Measurements from ENCODE around the gene SPAG17. TPM values are rescaled to one million over a fixed set of nuclear protein-coding genes. Genes with fewer than 3 reads are reported as not detected.
A peak's percentile ranks its signal among the peaks of the same experiment; 100 is the strongest.
"Not testable (repeated sequence)": the region's sequence is repeated elsewhere in the genome, so short reads cannot be mapped to it uniquely, and the experiment has no call there.

Gene SPAG17
- total and polyA plus RNA-seq, 4 donors, result 11.7 to 35.5 (median 15.0) TPM

DNA sequence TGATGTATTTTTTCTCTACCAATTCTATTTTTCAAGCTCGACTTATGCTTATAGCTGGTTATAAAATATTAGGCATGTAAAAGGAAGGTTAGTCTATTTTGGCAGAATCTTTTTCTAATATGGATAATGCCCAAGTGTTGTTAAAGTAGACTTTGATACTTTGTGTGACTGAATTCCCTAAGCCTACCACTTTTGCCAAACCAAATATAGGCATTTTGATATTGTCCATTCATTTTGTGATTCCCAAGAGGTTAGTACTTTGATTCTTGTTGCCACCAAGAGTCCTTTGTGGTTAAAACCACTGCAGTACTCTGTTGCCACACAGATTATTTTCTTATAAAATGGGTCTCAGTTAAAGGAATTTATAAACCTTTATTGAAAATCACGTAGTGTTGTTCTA lies 251.3 kb downstream of the SPAG17 start:
- Histone ChIP-seq H3K9me3 (ENCODE audit: control insufficient read depth, insufficient read depth, low read length) (no peaks in the 10 kb centered on the region), H3K27ac (ENCODE audit: low read depth, low read length) (no peak overlapping the region), H3K36me3 (ENCODE audit: control insufficient read depth, insufficient read depth, low read length) (no peaks in the 10 kb centered on the region), H3K4me1 (ENCODE audit: control insufficient read depth, insufficient read depth, low read length) (peaks cover 4% of the 10 kb centered on the region), H3K27me3 (ENCODE audit: control insufficient read depth, insufficient read depth, low read length) (no peaks in the 10 kb centered on the region), H3K4me3 (ENCODE audit: low read depth, low read length) (no peak overlapping the region)
- WGBS (ENCODE audit: insufficient coverage), result no CpG with 5 or more reads among the region's 2 CpGs
- DNase-seq (ENCODE audit: low read depth in 4 of 6, low spot score in 6 of 6), result no peak

DNA sequence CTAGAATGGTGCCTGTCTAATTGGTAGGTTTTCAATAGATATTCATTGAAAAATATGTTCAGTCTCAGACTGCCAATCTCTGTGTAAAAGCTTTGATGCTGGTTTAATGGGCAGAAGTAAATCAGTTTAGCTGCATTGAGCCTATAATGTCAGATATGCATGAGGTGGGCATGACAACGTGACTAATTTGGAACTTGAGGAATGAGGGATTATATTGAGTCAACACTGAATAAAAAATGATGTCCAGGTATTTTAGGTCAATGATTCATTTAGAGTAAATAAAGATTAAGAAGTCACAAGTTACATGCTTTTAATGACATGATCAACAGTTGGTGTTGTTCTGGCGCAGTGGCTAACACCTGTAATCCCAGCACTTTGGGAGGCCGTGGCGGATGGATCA lies 252.5 kb downstream of the SPAG17 start:
- H3K27ac ChIP-seq (ENCODE audit: low read depth, low read length), result no peak overlapping the region
- DNase-seq (ENCODE audit: low read depth in 4 of 6, low spot score in 6 of 6), result no peak
- peaks cover 4% of the 10 kb centered on the region for H3K4me1 ChIP-seq (ENCODE audit: control insufficient read depth, insufficient read depth, low read length)
- 100% methylated on average over 2 of the region's 4 CpGs for WGBS (ENCODE audit: insufficient coverage)
- H3K4me3 ChIP-seq (ENCODE audit: low read depth, low read length), result no peak overlapping the region
- H3K27me3 ChIP-seq (ENCODE audit: control insufficient read depth, insufficient read depth, low read length), result no peaks in the 10 kb centered on the region
- H3K9me3 ChIP-seq (ENCODE audit: control insufficient read depth, insufficient read depth, low read length), result no peaks in the 10 kb centered on the region
- H3K36me3 ChIP-seq (ENCODE audit: control insufficient read depth, insufficient read depth, low read length), result no peaks in the 10 kb centered on the region

DNA sequence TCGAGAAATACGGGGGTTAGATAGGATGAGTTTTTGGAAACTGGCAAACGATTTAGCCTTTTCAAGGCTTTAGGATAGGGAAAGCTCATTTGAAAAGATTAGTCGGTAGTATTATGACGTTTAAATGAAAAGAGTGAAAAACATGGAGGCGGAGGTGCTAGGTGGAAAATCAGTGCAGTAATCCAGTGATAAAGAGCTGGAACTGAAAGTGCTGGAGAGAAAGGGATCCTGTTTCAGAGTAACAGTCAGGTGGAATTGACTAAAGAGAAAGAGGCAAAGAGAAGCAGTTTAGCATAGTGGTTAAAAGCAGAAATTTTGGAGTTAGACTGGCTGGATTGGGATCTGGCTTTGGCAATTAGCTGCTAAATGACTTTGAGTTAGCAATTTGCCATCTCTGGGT lies 254.5 kb downstream of the SPAG17 start:
- WGBS (ENCODE audit: insufficient coverage), result 7% methylated on average over 6 of the region's 6 CpGs
- Histone ChIP-seq H3K36me3 (ENCODE audit: control insufficient read depth, insufficient read depth, low read length) (no peaks in the 10 kb centered on the region), H3K27me3 (ENCODE audit: control insufficient read depth, insufficient read depth, low read length) (no peaks in the 10 kb centered on the region), H3K4me1 (ENCODE audit: control insufficient read depth, insufficient read depth, low read length) (peaks cover 4% of the 10 kb centered on the region), H3K9me3 (ENCODE audit: control insufficient read depth, insufficient read depth, low read length) (no peaks in the 10 kb centered on the region), H3K27ac (ENCODE audit: low read depth, low read length) (no peak overlapping the region), H3K4me3 (ENCODE audit: low read depth, low read length) (peak overlapping the region; percentile 88)
- DNase-seq (ENCODE audit: low read depth in 4 of 6, low spot score in 6 of 6), result no peak

DNA sequence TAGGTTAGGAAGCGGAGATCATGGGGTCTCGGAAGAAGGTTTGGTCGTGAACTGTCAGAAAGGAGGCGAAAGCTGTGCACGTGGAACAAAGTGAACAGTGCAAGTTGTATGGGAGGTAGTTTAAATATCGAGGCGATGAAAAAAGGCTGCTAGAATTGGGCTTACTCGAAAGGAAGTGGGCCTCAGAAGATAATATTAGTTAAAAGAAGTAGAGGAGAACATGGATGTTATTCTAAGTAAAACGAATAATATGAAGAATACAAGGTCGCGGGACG lies 254.9 kb downstream of the SPAG17 start:
- Histone ChIP-seq H3K27ac (ENCODE audit: low read depth, low read length) (peak overlapping the region; percentile 36), H3K36me3 (ENCODE audit: control insufficient read depth, insufficient read depth, low read length) (no peaks in the 10 kb centered on the region), H3K4me3 (ENCODE audit: low read depth, low read length) (peak overlapping the region; percentile 88), H3K9me3 (ENCODE audit: control insufficient read depth, insufficient read depth, low read length) (no peaks in the 10 kb centered on the region), H3K27me3 (ENCODE audit: control insufficient read depth, insufficient read depth, low read length) (no peaks in the 10 kb centered on the region), H3K4me1 (ENCODE audit: control insufficient read depth, insufficient read depth, low read length) (peaks cover 4% of the 10 kb centered on the region)
- DNase-seq (ENCODE audit: low read depth in 4 of 6, low spot score in 6 of 6), result no peak
- WGBS (ENCODE audit: insufficient coverage), result 1% methylated on average over 12 of the region's 12 CpGs

DNA sequence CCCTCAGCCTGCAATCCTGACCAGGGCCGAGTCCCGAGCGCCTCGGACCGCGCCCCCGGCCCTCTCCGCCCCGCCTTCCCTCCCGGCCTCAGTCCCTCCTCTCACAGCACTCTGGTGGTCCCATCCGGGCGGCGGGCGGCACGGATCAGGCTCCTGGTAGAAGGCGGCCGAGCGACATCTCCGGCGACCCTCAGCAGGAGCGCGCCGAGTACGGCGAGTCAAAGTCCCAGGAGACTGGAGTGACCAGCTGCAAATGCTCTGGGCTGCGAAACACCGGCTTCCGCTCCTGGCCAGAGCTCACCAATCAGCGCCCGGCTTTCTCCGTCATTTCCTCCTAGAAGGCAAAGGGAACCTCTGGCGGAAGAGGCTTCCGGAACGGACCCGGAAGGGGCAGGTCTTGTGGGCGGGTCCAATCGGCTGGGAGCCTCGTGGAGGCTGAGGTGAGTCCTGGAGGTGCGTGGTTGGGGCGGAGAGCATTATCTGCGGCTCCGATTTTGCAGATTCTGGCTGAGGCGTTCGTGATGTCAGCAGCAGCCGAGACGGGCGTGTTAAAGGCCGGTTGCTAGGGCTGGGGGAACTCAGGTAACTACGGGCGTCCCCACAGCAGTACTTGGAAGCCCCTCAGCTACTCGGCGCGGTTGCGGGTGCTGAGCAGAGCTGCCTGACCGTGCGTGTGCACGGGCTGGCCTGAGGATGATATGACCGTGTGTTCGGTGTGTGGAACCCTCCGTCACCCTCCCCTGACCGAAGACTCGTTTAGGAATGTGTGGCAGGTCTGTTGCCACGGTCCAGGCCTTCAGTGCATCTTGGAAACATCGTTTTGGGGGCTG lies 255.5 kb downstream of the SPAG17 start, which contains the start of the genes GDAP2 and WDR3:
TSS of gene GDAP2 (minus strand) at position 279 of the 830 bp plus-strand sequence. CDS start 9,264 bp downstream, outside the sequence.
TSS of gene WDR3 (plus strand) at position 397 of the 830 bp plus-strand sequence. CDS start 3,581 bp downstream, outside the sequence.
- no peaks in the 10 kb centered on the region for H3K36me3 ChIP-seq (ENCODE audit: control insufficient read depth, insufficient read depth, low read length)
- no peaks in the 10 kb centered on the region for H3K27me3 ChIP-seq (ENCODE audit: control insufficient read depth, insufficient read depth, low read length)
- H3K9me3 ChIP-seq (ENCODE audit: control insufficient read depth, insufficient read depth, low read length), result no peaks in the 10 kb centered on the region
- under 1% methylated on average over 64 of the region's 64 CpGs for WGBS (ENCODE audit: insufficient coverage)
- H3K4me1 ChIP-seq (ENCODE audit: control insufficient read depth, insufficient read depth, low read length), result peaks cover 4% of the 10 kb centered on the region
- peak within 1 kb of the TSS; percentile 88 for H3K4me3 ChIP-seq (ENCODE audit: low read depth, low read length)
- peak within 1 kb of the TSS; percentile 83 for H3K27ac ChIP-seq (ENCODE audit: low read depth, low read length)
- peak; percentile 87 to 99 (median 96) for DNase-seq (ENCODE audit: low read depth in 4 of 6, low spot score in 6 of 6)

DNA sequence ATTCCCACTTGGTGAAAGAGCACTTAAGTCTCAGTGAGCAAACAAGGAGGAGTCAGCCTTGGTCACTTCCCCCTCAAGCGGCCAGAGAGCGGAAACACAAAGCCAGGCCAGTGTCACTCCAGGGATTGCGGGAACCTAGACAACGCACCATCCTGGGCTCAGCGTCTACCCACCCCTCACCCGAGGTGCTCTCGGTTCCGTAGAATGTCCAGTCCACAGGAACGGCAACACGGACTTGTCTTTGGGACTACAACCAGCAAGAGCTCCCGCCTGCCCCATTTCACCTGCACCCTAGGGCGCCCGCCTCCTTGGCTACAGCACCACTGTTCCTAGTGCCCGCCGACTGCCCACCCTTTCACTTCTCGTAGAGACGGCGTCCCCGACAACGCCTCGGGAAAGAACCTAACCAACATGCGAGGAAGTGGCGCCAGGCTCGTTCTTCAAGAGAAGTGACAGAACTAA lies 256.1 kb downstream of the SPAG17 start:
- no peaks in the 10 kb centered on the region for H3K27me3 ChIP-seq (ENCODE audit: control insufficient read depth, insufficient read depth, low read length)
- under 1% methylated on average over 24 of the region's 24 CpGs for WGBS (ENCODE audit: insufficient coverage)

DNA sequence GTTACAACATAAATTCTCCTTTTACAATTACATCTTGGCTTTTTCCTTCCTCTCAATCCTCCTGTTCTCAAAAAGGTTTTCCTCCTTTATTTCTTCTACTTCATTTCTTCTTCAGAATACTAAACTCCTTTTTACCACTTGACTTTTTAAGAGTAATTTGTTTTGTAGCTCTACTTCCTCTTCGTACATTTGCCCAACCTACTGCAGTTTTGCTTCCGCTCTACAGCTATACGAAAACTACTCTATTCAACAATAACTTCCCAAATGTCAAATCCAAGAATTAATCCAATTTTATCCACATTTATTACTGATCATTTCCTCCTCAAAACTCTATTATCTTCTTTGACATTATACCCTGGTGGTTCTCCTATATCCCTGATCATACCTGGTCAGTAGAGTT lies 259.0 kb downstream of the SPAG17 start:
- H3K27me3 ChIP-seq (ENCODE audit: control insufficient read depth, insufficient read depth, low read length), result no peaks in the 10 kb centered on the region
- H3K27ac ChIP-seq (ENCODE audit: low read depth, low read length), result no peak overlapping the region
- H3K9me3 ChIP-seq (ENCODE audit: control insufficient read depth, insufficient read depth, low read length), result no peaks in the 10 kb centered on the region
- no peak for DNase-seq (ENCODE audit: low read depth in 4 of 6, low spot score in 6 of 6)
- H3K36me3 ChIP-seq (ENCODE audit: control insufficient read depth, insufficient read depth, low read length), result no peaks in the 10 kb centered on the region
- no peak overlapping the region for H3K4me3 ChIP-seq (ENCODE audit: low read depth, low read length)
- H3K4me1 ChIP-seq (ENCODE audit: control insufficient read depth, insufficient read depth, low read length), result peaks cover 3% of the 10 kb centered on the region
- 96% methylated on average over 3 of the region's 3 CpGs for WGBS (ENCODE audit: insufficient coverage)

More for the DNA sequence above, 256.1 kb downstream of the SPAG17 start:
- Histone ChIP-seq H3K4me1 (ENCODE audit: control insufficient read depth, insufficient read depth, low read length) (peaks cover 4% of the 10 kb centered on the region), H3K4me3 (ENCODE audit: low read depth, low read length) (peak overlapping the region; percentile 88), H3K36me3 (ENCODE audit: control insufficient read depth, insufficient read depth, low read length) (no peaks in the 10 kb centered on the region), H3K9me3 (ENCODE audit: control insufficient read depth, insufficient read depth, low read length) (no peaks in the 10 kb centered on the region), H3K27ac (ENCODE audit: low read depth, low read length) (peak overlapping the region; percentile 83)
- DNase-seq (ENCODE audit: low read depth in 4 of 6, low spot score in 6 of 6), result peak in 5 of 6 donors; percentile 18 to 80 (median 33)

DNA sequence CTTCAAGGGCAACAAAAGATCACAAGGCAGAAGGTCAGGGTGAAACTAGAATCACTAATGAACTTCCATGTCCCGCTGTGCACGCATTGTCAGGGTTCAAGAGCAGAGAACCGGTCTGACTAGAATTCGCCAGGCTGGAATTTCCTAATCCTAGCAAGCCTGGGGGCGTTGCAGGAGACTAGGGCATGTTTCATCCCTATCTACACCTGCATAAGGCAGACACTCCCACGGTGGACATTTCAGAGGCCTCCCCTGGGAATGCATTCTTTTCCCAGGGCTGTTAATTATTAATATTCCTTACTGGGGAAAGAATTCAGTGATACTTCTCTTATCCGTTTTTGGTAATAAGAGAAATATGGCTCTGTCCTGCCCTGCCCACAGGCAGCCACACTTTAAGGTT lies 262.3 kb downstream of the SPAG17 start:
- DNase-seq (ENCODE audit: low read depth in 4 of 6, low spot score in 6 of 6); H3K27me3 ChIP-seq (ENCODE audit: control insufficient read depth, insufficient read depth, low read length); H3K4me3 ChIP-seq (ENCODE audit: low read depth, low read length); H3K9me3 ChIP-seq (ENCODE audit: control insufficient read depth, insufficient read depth, low read length); H3K27ac ChIP-seq (ENCODE audit: low read depth, low read length); H3K36me3 ChIP-seq (ENCODE audit: control insufficient read depth, insufficient read depth, low read length); H3K4me1 ChIP-seq (ENCODE audit: control insufficient read depth, insufficient read depth, low read length): not testable (repeated sequence)
- 92% methylated on average over 4 of the region's 7 CpGs for WGBS (ENCODE audit: insufficient coverage)

DNA sequence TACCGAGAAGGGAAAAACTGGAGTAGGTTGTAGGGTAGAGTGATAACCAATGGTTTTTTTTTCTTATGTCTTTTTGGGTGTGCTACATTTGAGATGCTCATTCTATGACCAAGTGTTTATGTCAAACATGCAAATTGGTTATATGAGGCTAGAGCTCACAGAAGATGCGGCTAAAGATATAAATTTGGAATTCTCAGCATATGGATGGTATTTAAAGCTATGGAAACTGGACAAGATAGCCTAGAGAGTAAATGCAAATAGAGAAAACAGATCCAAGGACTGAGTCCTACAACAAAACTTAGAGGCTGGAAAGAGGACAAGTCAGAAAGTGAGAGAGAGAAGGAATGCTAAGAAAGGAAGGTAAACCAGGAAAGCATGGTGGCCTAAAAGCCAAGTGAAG lies 263.0 kb downstream of the SPAG17 start:
- Histone ChIP-seq H3K4me3 (ENCODE audit: low read depth, low read length) (no peak overlapping the region), H3K27me3 (ENCODE audit: control insufficient read depth, insufficient read depth, low read length) (no peaks in the 10 kb centered on the region), H3K4me1 (ENCODE audit: control insufficient read depth, insufficient read depth, low read length) (no peaks in the 10 kb centered on the region), H3K9me3 (ENCODE audit: control insufficient read depth, insufficient read depth, low read length) (no peaks in the 10 kb centered on the region), H3K27ac (ENCODE audit: low read depth, low read length) (no peak overlapping the region), H3K36me3 (ENCODE audit: control insufficient read depth, insufficient read depth, low read length) (peaks cover 8% of the 10 kb centered on the region)
- DNase-seq (ENCODE audit: low read depth in 4 of 6, low spot score in 6 of 6), result peak in 1 of 6 donors; percentile 54
- 100% methylated on average over 2 of the region's 2 CpGs for WGBS (ENCODE audit: insufficient coverage)

DNA sequence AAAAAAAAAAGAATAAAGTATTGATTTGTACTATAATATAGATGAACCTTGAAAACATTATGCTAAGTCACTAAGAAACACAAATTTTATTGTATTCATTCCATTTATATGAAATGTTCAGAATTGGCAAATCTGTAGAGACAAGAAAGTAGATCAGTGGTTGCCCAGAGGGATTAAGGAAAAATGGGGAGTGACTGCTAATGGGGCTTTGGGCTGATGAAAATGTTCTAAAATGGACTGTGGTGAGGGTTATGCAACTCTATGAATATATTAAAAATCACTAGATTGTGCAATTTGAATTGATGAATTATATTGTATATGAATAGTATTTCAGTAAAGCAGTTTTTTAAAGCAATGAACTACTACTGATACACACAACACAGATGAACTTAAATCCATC lies 265.7 kb downstream of the SPAG17 start:
- Histone ChIP-seq H3K27me3 (ENCODE audit: control insufficient read depth, insufficient read depth, low read length) (no peaks in the 10 kb centered on the region), H3K9me3 (ENCODE audit: control insufficient read depth, insufficient read depth, low read length) (no peaks in the 10 kb centered on the region), H3K4me3 (ENCODE audit: low read depth, low read length) (no peak overlapping the region), H3K4me1 (ENCODE audit: control insufficient read depth, insufficient read depth, low read length) (no peaks in the 10 kb centered on the region), H3K27ac (ENCODE audit: low read depth, low read length) (no peak overlapping the region), H3K36me3 (ENCODE audit: control insufficient read depth, insufficient read depth, low read length) (peaks cover 12% of the 10 kb centered on the region)
- no peak for DNase-seq (ENCODE audit: low read depth in 4 of 6, low spot score in 6 of 6)

All from spinal cord (tissue), 10 donors.